A375 (cell line): ENCODE results near the gene BTG1. TPM values are rescaled to one million over a fixed set of nuclear protein-coding genes. Genes with fewer than 3 reads are reported as not detected.

Experiments
- small RNA-seq: library from RNA; depleted of rRNA; stranded (forward); fragments of <200 nt; gene quantifications from one replicate; pipeline ENCODE3, GENCODE V24; 2014
- total RNA-seq: library from RNA; depleted of rRNA; stranded (reverse); fragments of >200 nt; shearing (Covaris generic); gene quantifications from 2 replicates; pipeline ENCODE4 v1.2.3, GENCODE V29; 2014; rRNA removed

Gene BTG1, protein sequence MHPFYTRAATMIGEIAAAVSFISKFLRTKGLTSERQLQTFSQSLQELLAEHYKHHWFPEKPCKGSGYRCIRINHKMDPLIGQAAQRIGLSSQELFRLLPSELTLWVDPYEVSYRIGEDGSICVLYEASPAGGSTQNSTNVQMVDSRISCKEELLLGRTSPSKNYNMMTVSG
- total RNA-seq = 23.3 and 24.2 TPM in 2 replicates

DNA sequence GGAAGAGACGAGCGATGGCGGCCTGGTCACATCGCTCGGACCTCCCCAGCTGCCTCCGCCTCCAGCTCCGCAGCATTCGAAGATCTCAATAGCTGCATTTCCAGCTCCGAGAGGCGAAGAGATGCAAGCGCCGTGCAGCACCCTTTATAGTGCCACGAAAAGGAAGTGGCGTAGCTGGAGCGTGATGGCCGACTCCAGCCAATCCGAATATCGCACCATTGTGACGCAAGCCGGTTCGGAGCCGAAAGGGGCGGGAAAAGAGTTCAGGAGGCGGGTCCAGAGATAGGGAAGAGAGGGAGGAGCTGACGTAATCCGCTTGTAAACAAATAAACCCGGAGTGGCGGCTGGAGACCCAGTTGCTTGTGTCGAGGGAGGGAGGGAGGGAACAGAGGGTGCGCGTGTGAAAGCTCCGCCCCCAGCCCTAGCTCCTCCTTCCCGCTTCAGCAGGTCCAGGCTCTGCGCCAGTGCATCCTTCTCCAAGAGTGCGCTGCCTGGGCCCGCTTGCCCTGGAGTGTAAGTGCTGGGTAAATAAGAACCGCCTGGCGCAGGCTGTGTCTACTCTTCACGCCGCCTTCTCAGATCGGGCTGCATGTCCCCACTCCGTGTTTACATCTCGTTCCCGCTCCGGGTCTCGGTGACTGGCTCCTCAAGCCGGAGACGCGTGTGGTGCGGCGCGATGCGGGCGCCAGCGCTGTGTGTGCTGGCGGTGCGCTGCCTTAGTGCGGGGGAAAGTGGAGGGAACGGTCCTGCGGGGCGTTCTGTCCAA lies at the start of gene BTG1:
BTG1 (minus strand) TSS at position 116 of the 766 bp plus-strand sequence. CDS start 311 bp downstream, outside the sequence.

Small RNA genes within 50 kb of the gene (small RNA-seq; reads per million reads assigned to genes)
- gene RF00019 = not detected
